Measurements from ENCODE around the gene ZSCAN9. TPM values are rescaled to one million over a fixed set of nuclear protein-coding genes. Genes with fewer than 3 reads are reported as not detected.

The ZSCAN9 gene
- total and polyA plus RNA-seq, 2 of the 13 experiments (the other 11 are each of a cell fraction or from before 2014, with no cell fraction given) = 14.6 to 17.8 TPM

DNA sequence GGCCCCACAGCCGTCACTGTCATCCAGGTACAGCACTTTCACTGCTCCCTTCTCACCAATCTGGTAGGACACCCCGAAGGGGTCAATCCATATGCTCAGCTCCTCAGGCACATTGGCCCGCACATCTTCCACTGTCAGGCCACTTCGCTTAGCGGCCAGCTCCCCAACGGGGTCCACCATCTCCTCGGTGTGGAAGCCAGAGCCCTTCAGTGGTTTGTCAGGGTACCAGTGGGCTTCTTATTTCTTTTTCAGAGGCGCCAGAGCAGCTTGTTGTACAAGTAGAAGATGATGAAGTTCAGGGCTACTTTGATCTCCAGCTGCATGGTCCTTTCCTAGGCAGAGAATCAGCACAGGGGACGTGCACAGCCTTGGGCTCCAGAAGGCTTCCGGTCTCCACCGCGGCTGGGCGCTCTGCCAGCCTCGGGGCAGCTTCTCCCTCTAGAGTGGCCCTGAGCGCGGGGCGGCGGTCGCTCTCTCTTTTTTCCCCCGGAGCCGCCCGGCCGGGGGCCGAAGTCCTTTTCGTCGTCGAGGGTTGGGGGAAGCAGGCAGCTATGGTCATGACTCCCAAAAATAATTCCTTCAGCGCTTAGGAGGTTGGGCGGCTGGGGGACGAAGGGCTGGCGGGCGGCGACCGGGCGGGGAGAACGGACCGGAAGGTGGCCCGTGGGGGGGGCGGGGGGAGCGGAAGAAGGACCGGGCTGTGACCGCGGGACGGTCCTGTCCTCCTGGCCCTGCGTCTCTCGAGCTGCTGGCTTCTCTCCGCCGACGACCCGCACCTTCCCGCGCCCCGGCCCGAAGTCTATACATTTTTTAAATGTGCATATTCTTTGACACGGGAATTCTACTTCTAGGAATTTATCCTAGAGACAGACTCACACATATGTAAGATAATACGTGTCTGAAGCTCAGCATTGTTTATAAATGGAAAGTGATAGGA lies 6.5 kb upstream of the ZSCAN9 start (continued):
- TF ChIP-seq, protein P1, sequence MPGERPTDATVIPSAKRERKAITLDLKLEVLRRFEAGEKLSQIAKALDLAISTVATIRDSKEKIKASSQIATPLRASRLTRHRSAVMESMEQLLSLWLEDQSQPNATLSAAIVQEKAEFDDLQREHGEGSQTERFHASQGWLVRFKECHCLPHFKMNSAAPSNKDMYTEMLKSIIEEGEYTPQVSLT (CRISPR knock-in tag; IDR thresholded peaks at IDR 0.05; ENCODE audit: borderline replicate concordance, low read depth) = no peak
- TF ChIP-seq SALL1 (CRISPR knock-in tag; IDR thresholded peaks at IDR 0.05) (peak; percentile 80), SRF (IDR thresholded peaks at IDR 0.05; ENCODE audit: low read depth, low read length) (no peak), SMC3 (IDR thresholded peaks at IDR 0.05; ENCODE audit: low read length) (no peak), TCF7L2 (IDR thresholded peaks at IDR 0.05; ENCODE audit: low read depth, low read length) (no peak), NFRKB (IDR thresholded peaks at IDR 0.05) (no peak), FIP1L1 (IDR thresholded peaks at IDR 0.05; ENCODE audit: borderline replicate concordance, insufficient read depth, low read depth, low read length) (peak; percentile 28; the same call in 1 of the 2 replicates), ZNF543 (CRISPR knock-in tag; IDR thresholded peaks at IDR 0.05) (peak; percentile 91), TCF12 (IDR thresholded peaks at IDR 0.05) (no peak), TCF12 (CRISPR knock-in tag; IDR thresholded peaks at IDR 0.05) (no peak), TMF1 (CRISPR knock-in tag; IDR thresholded peaks at IDR 0.05; ENCODE audit: low read depth) (peak; percentile 74; the same call in 1 of the 2 replicates), NFKBIZ (CRISPR knock-in tag; IDR thresholded peaks at IDR 0.05) (no peak; the same call in 1 of the 2 replicates), ZNF567 (CRISPR knock-in tag; IDR thresholded peaks at IDR 0.05; ENCODE audit: borderline replicate concordance) (no peak)
- TF ChIP-seq, protein P2, sequence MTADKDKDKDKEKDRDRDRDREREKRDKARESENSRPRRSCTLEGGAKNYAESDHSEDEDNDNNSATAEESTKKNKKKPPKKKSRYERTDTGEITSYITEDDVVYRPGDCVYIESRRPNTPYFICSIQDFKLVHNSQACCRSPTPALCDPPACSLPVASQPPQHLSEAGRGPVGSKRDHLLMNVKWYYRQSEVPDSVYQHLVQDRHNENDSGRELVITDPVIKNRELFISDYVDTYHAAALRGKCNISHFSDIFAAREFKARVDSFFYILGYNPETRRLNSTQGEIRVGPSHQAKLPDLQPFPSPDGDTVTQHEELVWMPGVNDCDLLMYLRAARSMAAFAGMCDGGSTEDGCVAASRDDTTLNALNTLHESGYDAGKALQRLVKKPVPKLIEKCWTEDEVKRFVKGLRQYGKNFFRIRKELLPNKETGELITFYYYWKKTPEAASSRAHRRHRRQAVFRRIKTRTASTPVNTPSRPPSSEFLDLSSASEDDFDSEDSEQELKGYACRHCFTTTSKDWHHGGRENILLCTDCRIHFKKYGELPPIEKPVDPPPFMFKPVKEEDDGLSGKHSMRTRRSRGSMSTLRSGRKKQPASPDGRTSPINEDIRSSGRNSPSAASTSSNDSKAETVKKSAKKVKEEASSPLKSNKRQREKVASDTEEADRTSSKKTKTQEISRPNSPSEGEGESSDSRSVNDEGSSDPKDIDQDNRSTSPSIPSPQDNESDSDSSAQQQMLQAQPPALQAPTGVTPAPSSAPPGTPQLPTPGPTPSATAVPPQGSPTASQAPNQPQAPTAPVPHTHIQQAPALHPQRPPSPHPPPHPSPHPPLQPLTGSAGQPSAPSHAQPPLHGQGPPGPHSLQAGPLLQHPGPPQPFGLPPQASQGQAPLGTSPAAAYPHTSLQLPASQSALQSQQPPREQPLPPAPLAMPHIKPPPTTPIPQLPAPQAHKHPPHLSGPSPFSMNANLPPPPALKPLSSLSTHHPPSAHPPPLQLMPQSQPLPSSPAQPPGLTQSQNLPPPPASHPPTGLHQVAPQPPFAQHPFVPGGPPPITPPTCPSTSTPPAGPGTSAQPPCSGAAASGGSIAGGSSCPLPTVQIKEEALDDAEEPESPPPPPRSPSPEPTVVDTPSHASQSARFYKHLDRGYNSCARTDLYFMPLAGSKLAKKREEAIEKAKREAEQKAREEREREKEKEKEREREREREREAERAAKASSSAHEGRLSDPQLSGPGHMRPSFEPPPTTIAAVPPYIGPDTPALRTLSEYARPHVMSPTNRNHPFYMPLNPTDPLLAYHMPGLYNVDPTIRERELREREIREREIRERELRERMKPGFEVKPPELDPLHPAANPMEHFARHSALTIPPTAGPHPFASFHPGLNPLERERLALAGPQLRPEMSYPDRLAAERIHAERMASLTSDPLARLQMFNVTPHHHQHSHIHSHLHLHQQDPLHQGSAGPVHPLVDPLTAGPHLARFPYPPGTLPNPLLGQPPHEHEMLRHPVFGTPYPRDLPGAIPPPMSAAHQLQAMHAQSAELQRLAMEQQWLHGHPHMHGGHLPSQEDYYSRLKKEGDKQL (CRISPR knock-in tag; IDR thresholded peaks at IDR 0.05; ENCODE audit: low read depth) = no peak
- TF ChIP-seq, protein P3, sequence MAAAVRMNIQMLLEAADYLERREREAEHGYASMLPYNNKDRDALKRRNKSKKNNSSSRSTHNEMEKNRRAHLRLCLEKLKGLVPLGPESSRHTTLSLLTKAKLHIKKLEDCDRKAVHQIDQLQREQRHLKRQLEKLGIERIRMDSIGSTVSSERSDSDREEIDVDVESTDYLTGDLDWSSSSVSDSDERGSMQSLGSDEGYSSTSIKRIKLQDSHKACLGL (CRISPR knock-in tag; IDR thresholded peaks at IDR 0.05) = no peak
- TF ChIP-seq, protein P4, sequence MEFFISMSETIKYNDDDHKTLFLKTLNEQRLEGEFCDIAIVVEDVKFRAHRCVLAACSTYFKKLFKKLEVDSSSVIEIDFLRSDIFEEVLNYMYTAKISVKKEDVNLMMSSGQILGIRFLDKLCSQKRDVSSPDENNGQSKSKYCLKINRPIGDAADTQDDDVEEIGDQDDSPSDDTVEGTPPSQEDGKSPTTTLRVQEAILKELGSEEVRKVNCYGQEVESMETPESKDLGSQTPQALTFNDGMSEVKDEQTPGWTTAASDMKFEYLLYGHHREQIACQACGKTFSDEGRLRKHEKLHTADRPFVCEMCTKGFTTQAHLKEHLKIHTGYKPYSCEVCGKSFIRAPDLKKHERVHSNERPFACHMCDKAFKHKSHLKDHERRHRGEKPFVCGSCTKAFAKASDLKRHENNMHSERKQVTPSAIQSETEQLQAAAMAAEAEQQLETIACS (CRISPR knock-in tag; IDR thresholded peaks at IDR 0.05) = no peak
